GM12878 (cell line): ENCODE results near the gene SELENOH. TPM values are rescaled to one million over a fixed set of nuclear protein-coding genes. Genes with fewer than 3 reads are reported as not detected.

ENCODE experiments used
- ATAC-seq: fragments of 200-7000 bp; cut with Tn5 transposase; 3 replicates; pipeline ENCODE4 v1.9.1; 2020; ENCODE audit warnings: mild to moderate bottlenecking, moderate library complexity
- BruUV-seq: library from RNA; stranded (reverse); fragments of 400-500 nt; replicated peaks from 2 replicates; lab custom pipeline; 2021; lab: Mats Ljungman, UMichigan
- CTCF ChIA-PET: fragments of 300-600 bp; sonication (Branson Sonifier 250); formaldehyde crosslinking; extraction: SDS; loops from one replicate; lab custom pipeline; 2021; ENCODE audit warnings: inconsistent platforms; lab: Yijun Ruan, JAX
- POLR2A ChIA-PET: fragments of 350-600 bp; formaldehyde crosslinking; extraction: SDS; loops from one replicate; lab custom pipeline; 2021; ENCODE audit warnings: inconsistent platforms; lab: Charles Lee
- RAD21 ChIA-PET: fragments of 300-600 bp; sonication (Branson Sonifier 250); formaldehyde crosslinking; loops from one replicate; lab custom pipeline; 2023; ENCODE audit warnings: antibody characterized with exemption; ENCODE audit not compliant: unreplicated experiment; lab: Charles Lee
- SMC1A ChIA-PET: fragments of 300-600 bp; sonication (Branson Sonifier 250); formaldehyde crosslinking; loops from one replicate; lab custom pipeline; 2023; ENCODE audit not compliant: unreplicated experiment, uncharacterized antibody; lab: Charles Lee
- DNase-seq: peaks from one replicate; pipeline ENCODE4 v3.0.0-alpha.2; 2011; ENCODE audit warnings: low read depth, low spot score
- FAIRE-seq: peaks from 3 replicates; lab custom pipeline; 2011; peaks lifted over from hg19 to GRCh38; lab: Jason Lieb, UNC
- H2AFZ ChIP-seq: 2 replicates; pipeline ENCODE4 v1.6.0; 2011; ENCODE audit warnings: low read depth, low read length, control low read depth; ENCODE audit not compliant: control insufficient read depth
- H3K27ac ChIP-seq: 2 replicates; pipeline ENCODE4 v1.5.1; 2011; ENCODE audit warnings: control low read depth; ENCODE audit not compliant: control insufficient read depth, insufficient read depth
- H3K27me3 ChIP-seq, 2 experiments: replicated peaks in 1 of 2; 2 replicates each; pipeline versions ENCODE4 v1.6.0 to v1.6.1; 2011; ENCODE audit warnings: low read length in 1 of 2; ENCODE audit not compliant: control insufficient read depth in 2 of 2, insufficient read depth in 2 of 2
- H3K36me3 ChIP-seq, 2 experiments: 2 replicates each; pipeline ENCODE4 v1.5.1; 2011; ENCODE audit warnings: low read length in 1 of 2; ENCODE audit not compliant: control insufficient read depth in 2 of 2, insufficient read depth in 2 of 2
- H3K4me1 ChIP-seq: 2 replicates; pipeline ENCODE4 v1.6.1; 2011; ENCODE audit warnings: mild to moderate bottlenecking, low read length, moderate library complexity, mixed read lengths; ENCODE audit not compliant: control insufficient read depth, insufficient read depth
- H3K4me2 ChIP-seq: 2 replicates; pipeline ENCODE4 v1.6.0; 2011; ENCODE audit warnings: control low read depth; ENCODE audit not compliant: control insufficient read depth, insufficient read depth
- H3K4me3 ChIP-seq: fragments of 200-600 bp; sonication (generic); 2 replicates; pipeline ENCODE4 v1.5.1; 2016
- H3K79me2 ChIP-seq: 2 replicates; pipeline ENCODE4 v1.6.0; 2011; ENCODE audit warnings: low read length; ENCODE audit not compliant: control insufficient read depth, insufficient read depth
- H3K9ac ChIP-seq: 2 replicates; pipeline ENCODE4 v1.8.0; 2011; ENCODE audit warnings: low read length, control low read depth, mixed read lengths; ENCODE audit not compliant: control insufficient read depth, insufficient read depth
- H3K9me3 ChIP-seq: replicated peaks from 3 replicates; pipeline ENCODE4 v1.5.1; 2011; ENCODE audit warnings: mild to moderate bottlenecking, low read length; ENCODE audit not compliant: control insufficient read depth, insufficient read depth
- H4K20me1 ChIP-seq: 2 replicates; pipeline ENCODE4 v1.6.0; 2011; ENCODE audit not compliant: control insufficient read depth, insufficient read depth
- BCL3 ChIP-seq: IDR thresholded peaks from 2 replicates; pipeline ENCODE4 v1.6.1; 2011; ENCODE audit warnings: borderline replicate concordance, low read depth, mild to moderate bottlenecking, moderate library complexity, low read length; ENCODE audit not compliant: insufficient read depth, poor library complexity, severe bottlenecking
- E2F4 ChIP-seq: IDR thresholded peaks from 2 replicates; pipeline ENCODE4 v1.6.1; 2012; ENCODE audit warnings: low read depth, low read length, improper control_type of control experiment
- HDAC6 ChIP-seq: fragments of 200-600 bp; sonication (generic); IDR thresholded peaks from one replicate; pipeline ENCODE4 v1.8.0; 2017; ENCODE audit warnings: antibody characterized with exemption; ENCODE audit not compliant: unreplicated experiment
- NFXL1 ChIP-seq: fragments of 450-650 bp; IDR thresholded peaks from 2 replicates; pipeline ENCODE4 v1.6.1; 2017; ENCODE audit warnings: antibody characterized with exemption, mild to moderate bottlenecking, borderline replicate concordance
- POLR2A ChIP-seq: IDR thresholded peaks from 2 replicates; pipeline ENCODE4 v1.6.1; 2011; ENCODE audit warnings: low read depth, mild to moderate bottlenecking, low read length
- POU2F2 ChIP-seq: IDR thresholded peaks from 3 replicates; pipeline ENCODE4 v1.6.1; 2011; ENCODE audit warnings: low read depth, mild to moderate bottlenecking, low read length, borderline replicate concordance
- RBBP5 ChIP-seq: fragments of 200-600 bp; sonication (generic); conservative IDR thresholded peaks from 2 replicates; pipeline ENCODE4 v1.6.1; 2016
- RUNX3 ChIP-seq: IDR thresholded peaks from 2 replicates; pipeline ENCODE4 v1.6.1; 2012; ENCODE audit warnings: low read length, inconsistent platforms
- WGBS: methylation state at CpG from one replicate; pipeline ENCODE4 v1.1.6; 2016; ENCODE audit warnings: low lambda C conversion rate; ENCODE audit not compliant: insufficient replicate concordance, insufficient coverage; ENCODE audit errors: missing lambda C conversion rate; 5-methylcytosine and 5-hydroxymethylcytosine counted together
- in situ Hi-C: fragments of 300-500 bp; cut with MboI; formaldehyde crosslinking; loops from 9 replicates; pipeline ENCODE4 v1.14.3; 2018; ENCODE audit warnings: mixed read lengths
- intact Hi-C: fragments of 100-400 bp; cut with micrococcal nuclease; formaldehyde crosslinking; loops from one replicate; pipeline ENCODE4 v1.14.2; 2022; ENCODE audit not compliant: unreplicated experiment
- polyA plus RNA-seq, 11 experiments: library from polyadenylated mRNA; depleted of rRNA in 4 of 11; unstranded in 6 of 11; stranded (reverse) in 5 of 11; fragments of >200 nt; fragmentation: Nextera tagmentation in 4 of 11; fragmentation: Illumina TruSeq in 1 of 11; extraction: Ambion mirVana in 4 of 11; extraction: Trizol in 1 of 11; gene quantifications; 1 replicate in 1 of 11; 2 replicates in 10 of 11; pipeline versions ENCODE4 v1.2.1 to v1.2.3, GENCODE V29; 2011 to 2016; ENCODE audit warnings: inconsistent platforms in 2 of 11, missing spikeins in 2 of 11, low read depth in 1 of 11
- total RNA-seq, 4 experiments: library from RNA; depleted of rRNA in 3 of 4; stranded (reverse); fragments of >200 nt in 3 of 4; fragmentation: Illumina TruSeq in 1 of 4; extraction: Trizol in 1 of 4; gene quantifications; 2 replicates each; pipeline versions ENCODE4 v1.2.1 to v1.2.3, GENCODE V29; 2013 to 2021

Gene SELENOH
- total and polyA plus RNA-seq, 10 of the 15 experiments (the other 5 are each of a cell fraction or from before 2014, with no cell fraction given), result 20.3 to 458 (median 200) TPM

DNA sequence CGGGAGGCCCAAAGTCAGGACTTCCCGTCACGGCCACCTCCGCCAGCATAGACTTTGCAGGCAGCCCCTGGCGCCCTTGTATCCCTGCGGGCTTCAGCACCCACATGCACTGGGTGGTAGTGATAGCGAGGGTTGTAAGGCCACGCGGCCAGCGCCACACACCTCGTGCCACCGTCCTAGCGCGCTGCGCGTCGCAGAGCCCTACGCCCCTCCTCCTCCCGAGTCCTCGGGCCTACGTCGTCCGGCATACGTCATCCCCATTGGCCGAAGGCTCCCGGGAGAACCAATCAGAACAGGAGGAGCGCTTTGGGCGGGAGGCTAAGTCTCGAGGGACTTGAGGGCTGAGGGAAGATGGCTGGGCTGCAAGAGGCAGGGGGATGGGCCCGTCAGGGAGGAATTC lies 11.7 kb downstream of the SELENOH start:
- BruUV-seq, result no TSS peak
- Histone ChIP-seq H3K9ac (no peak overlapping the region), H3K79me2 (no peaks in the 10 kb centered on the region), H3K4me3 (no peak overlapping the region), H3K4me1 (no peaks in the 10 kb centered on the region), H3K9me3 (no peaks in the 10 kb centered on the region; the same call in 2 of the 3 replicates), H4K20me1 (no peaks in the 10 kb centered on the region), H3K27ac (no peak overlapping the region), H3K27me3 (no peaks in the 10 kb centered on the region), H3K36me3 (no peaks in the 10 kb centered on the region; a peak in 1 of 4 replicates)
- ChIA-PET SMC1A (interaction anchor here (3.3 kb wide), 1 partner anchor 47 kb away, joined by 58 read pairs; no protein-coding TSS in a partner anchor), CTCF (interaction anchor here (1.1 to 12.2 kb wide), 4 partner anchors 10 to 52 kb away, joined by 4 to 227 read pairs (median 23); partner anchors contain the start of gene CTNND1), POLR2A (interaction anchor here (0.9 kb wide), 1 partner anchor 11 kb away, joined by 5 read pairs; no protein-coding TSS in a partner anchor), RAD21 (interaction anchor here (1.1 to 3.2 kb wide), 3 partner anchors 27 to 759 kb away, joined by 3 to 69 read pairs (median 4); no protein-coding TSS in a partner anchor)
- DNase-seq (no peak), ATAC-seq (no peak), FAIRE-seq (no peak)
- intact Hi-C loops, result no loop called here
- WGBS, result 95% methylated on average over 30 of the region's 30 CpGs
- in situ Hi-C loops, result no loop called here
- no peak for TF ChIP-seq HDAC6
- TF ChIP-seq NFXL1, result no peak
- no peak for TF ChIP-seq E2F4
- peak; percentile 62 for TF ChIP-seq POLR2A
- no peak for TF ChIP-seq POU2F2
- TF ChIP-seq BCL3, result no peak
- TF ChIP-seq RUNX3, result no peak
- no peak for TF ChIP-seq RBBP5
- TF ChIP-seq, all 136 proteins: peak for 1
- Histone ChIP-seq H2AFZ (no peak overlapping the region), H3K4me2 (no peak overlapping the region)
